Liver (tissue), 3 donors: Measurements from ENCODE around the gene ADGRV1.

Experiments used
- GABPA ChIP-seq, 2 donors: IDR thresholded peaks in 1 of 2; conservative IDR thresholded peaks in 1 of 2; 2 replicates each; pipeline ENCODE4 v1.6.1; 2016; ENCODE audit warnings: antibody characterized with exemption in 2 of 2, mild to moderate bottlenecking in 1 of 2, moderate library complexity in 1 of 2
- HNF4A ChIP-seq, 2 donors: conservative IDR thresholded peaks; 2 replicates each; pipeline ENCODE4 v1.6.1; 2016; ENCODE audit warnings: antibody characterized with exemption in 2 of 2, mild to moderate bottlenecking in 2 of 2
- RAD21 ChIP-seq, 2 donors: IDR thresholded peaks; 2 replicates each; pipeline ENCODE4 v1.6.1; 2016; ENCODE audit warnings: antibody characterized with exemption in 2 of 2, mild to moderate bottlenecking in 2 of 2
- SP1 ChIP-seq: IDR thresholded peaks from 2 replicates; pipeline ENCODE4 v1.6.1; 2018; ENCODE audit warnings: antibody characterized with exemption, mild to moderate bottlenecking
- TAF1 ChIP-seq: conservative IDR thresholded peaks from 2 replicates; pipeline ENCODE4 v1.6.1; 2016; ENCODE audit warnings: antibody characterized with exemption, mild to moderate bottlenecking
- YY1 ChIP-seq: IDR thresholded peaks from 2 replicates; pipeline ENCODE4 v1.6.1; 2016; ENCODE audit warnings: antibody characterized with exemption, mild to moderate bottlenecking
- TF ChIP-seq, protein P1 (sequence below): fragments of 150-350 bp; IDR thresholded peaks from 2 replicates; pipeline ENCODE4 v1.5.1; 2017; ENCODE audit warnings: improper control_type of control experiment, low read depth, low read length; ENCODE audit not compliant: missing input control
- donor health status: healthy.
- donor health status: healthy.

DNA sequence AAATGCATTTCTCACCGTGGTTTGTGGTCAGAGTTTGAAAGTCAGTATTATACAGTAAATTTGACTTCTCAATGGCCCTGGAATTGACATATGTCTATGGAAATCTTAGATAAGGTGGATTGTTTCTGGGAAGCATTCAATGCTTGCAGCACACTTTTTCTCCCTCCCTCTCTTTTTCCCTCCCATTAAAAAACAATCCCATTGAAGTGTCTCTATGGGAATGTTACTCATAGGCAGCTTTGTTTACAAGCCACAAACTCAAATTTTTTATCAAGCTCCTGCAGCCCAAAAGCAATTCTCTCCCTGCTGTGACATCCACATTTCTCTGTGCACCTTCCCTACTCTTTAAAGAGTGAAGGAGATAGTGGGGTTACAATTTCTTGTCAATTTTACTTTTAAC, 532.4 kb downstream of the ADGRV1 start:
- TF ChIP-seq, protein P1, sequence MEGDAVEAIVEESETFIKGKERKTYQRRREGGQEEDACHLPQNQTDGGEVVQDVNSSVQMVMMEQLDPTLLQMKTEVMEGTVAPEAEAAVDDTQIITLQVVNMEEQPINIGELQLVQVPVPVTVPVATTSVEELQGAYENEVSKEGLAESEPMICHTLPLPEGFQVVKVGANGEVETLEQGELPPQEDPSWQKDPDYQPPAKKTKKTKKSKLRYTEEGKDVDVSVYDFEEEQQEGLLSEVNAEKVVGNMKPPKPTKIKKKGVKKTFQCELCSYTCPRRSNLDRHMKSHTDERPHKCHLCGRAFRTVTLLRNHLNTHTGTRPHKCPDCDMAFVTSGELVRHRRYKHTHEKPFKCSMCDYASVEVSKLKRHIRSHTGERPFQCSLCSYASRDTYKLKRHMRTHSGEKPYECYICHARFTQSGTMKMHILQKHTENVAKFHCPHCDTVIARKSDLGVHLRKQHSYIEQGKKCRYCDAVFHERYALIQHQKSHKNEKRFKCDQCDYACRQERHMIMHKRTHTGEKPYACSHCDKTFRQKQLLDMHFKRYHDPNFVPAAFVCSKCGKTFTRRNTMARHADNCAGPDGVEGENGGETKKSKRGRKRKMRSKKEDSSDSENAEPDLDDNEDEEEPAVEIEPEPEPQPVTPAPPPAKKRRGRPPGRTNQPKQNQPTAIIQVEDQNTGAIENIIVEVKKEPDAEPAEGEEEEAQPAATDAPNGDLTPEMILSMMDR: no peak
- TF ChIP-seq GABPA (IDR thresholded peaks at IDR 0.05 in 1 of 2, conservative IDR thresholded peaks at IDR 0.05 in 1 of 2) (no peak), TAF1 (no peak), HNF4A (conservative IDR thresholded peaks at IDR 0.05) (no peak), RAD21 (IDR thresholded peaks at IDR 0.05) (no peak), YY1 (no peak), SP1 (no peak)
